Type B pancreatic cell (in vitro differentiated cells): ENCODE measurements around the gene MBL2. TPM values are rescaled to one million over a fixed set of nuclear protein-coding genes. Genes with fewer than 3 reads are reported as not detected.
A peak's percentile ranks its signal among the peaks of the same experiment; 100 is the strongest.

Source experiments
- DNase-seq: peaks from one replicate; pipeline ENCODE4 v3.0.0; 2021; ENCODE audit warnings: mixed read lengths; ENCODE audit not compliant: unreplicated experiment; ENCODE audit errors: extremely low spot score
- H3K27ac Mint-ChIP-seq: 2 replicates; pipeline ENCODE4 v1.8.0; 2021; ENCODE audit warnings: mild to moderate bottlenecking, mixed read lengths
- H3K27me3 Mint-ChIP-seq: 2 replicates; pipeline ENCODE4 v1.8.0; 2021; ENCODE audit warnings: mixed read lengths
- H3K36me3 Mint-ChIP-seq: 2 replicates; pipeline ENCODE4 v1.8.0; 2021; ENCODE audit warnings: mixed read lengths
- H3K4me1 Mint-ChIP-seq: one replicate; pipeline ENCODE4 v1.8.0; 2021; ENCODE audit warnings: mixed read lengths; ENCODE audit not compliant: unreplicated experiment
- H3K4me3 Mint-ChIP-seq: 2 replicates; pipeline ENCODE4 v1.8.0; 2021; ENCODE audit warnings: mild to moderate bottlenecking, mixed read lengths
- H3K9me3 Mint-ChIP-seq: 2 replicates; pipeline ENCODE4 v1.8.0; 2021; ENCODE audit warnings: mixed read lengths
- total RNA-seq: library from RNA; stranded (reverse); gene quantifications from 2 replicates; pipeline ENCODE4 v1.2.1, GENCODE V29; 2021; ENCODE audit warnings: low replicate concordance
- TF ChIP-seq, protein P1 (sequence below): fragments of 200-600 bp; sonication (generic); conservative IDR thresholded peaks from 2 replicates; pipeline ENCODE4 v1.5.0; 2021; ENCODE audit warnings: antibody characterized with exemption, mild to moderate bottlenecking

MBL2 gene
- total RNA-seq, 1 donor from 2014 or later, result not detected

- peaks cover 5% of the 10 kb centered on the region for H3K4me1 Mint-ChIP-seq
- no peaks in the 10 kb centered on the region for H3K36me3 Mint-ChIP-seq
- no peak for DNase-seq
- peaks cover 6% of the 10 kb centered on the region for H3K9me3 Mint-ChIP-seq
- H3K4me3 Mint-ChIP-seq, result no peak overlapping the region
- H3K27me3 Mint-ChIP-seq, result no peaks in the 10 kb centered on the region
- H3K27ac Mint-ChIP-seq, result no peak overlapping the region
- TF ChIP-seq, protein P1, sequence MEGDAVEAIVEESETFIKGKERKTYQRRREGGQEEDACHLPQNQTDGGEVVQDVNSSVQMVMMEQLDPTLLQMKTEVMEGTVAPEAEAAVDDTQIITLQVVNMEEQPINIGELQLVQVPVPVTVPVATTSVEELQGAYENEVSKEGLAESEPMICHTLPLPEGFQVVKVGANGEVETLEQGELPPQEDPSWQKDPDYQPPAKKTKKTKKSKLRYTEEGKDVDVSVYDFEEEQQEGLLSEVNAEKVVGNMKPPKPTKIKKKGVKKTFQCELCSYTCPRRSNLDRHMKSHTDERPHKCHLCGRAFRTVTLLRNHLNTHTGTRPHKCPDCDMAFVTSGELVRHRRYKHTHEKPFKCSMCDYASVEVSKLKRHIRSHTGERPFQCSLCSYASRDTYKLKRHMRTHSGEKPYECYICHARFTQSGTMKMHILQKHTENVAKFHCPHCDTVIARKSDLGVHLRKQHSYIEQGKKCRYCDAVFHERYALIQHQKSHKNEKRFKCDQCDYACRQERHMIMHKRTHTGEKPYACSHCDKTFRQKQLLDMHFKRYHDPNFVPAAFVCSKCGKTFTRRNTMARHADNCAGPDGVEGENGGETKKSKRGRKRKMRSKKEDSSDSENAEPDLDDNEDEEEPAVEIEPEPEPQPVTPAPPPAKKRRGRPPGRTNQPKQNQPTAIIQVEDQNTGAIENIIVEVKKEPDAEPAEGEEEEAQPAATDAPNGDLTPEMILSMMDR, result no peak
Measured at GRCh38 chr10:52755297-52756062, 17.1 kb downstream of the MBL2 start.

- Mint-ChIP-seq H3K36me3 (no peaks in the 10 kb centered on the region), H3K4me1 (no peaks in the 10 kb centered on the region), H3K27me3 (no peaks in the 10 kb centered on the region), H3K9me3 (peaks cover 6% of the 10 kb centered on the region), H3K4me3 (no peak overlapping the region), H3K27ac (no peak overlapping the region)
- TF ChIP-seq, protein P1, result no peak
- no peak for DNase-seq
Measured at GRCh38 chr10:52752801-52753445, 19.7 kb downstream of the MBL2 start.

GRCh38 chr10:52752261-52752660 is 20.3 kb downstream of the MBL2 start:
- TF ChIP-seq, protein P1, result no peak
- no peak overlapping the region for H3K4me3 Mint-ChIP-seq
- H3K4me1 Mint-ChIP-seq, result no peaks in the 10 kb centered on the region

DNA sequence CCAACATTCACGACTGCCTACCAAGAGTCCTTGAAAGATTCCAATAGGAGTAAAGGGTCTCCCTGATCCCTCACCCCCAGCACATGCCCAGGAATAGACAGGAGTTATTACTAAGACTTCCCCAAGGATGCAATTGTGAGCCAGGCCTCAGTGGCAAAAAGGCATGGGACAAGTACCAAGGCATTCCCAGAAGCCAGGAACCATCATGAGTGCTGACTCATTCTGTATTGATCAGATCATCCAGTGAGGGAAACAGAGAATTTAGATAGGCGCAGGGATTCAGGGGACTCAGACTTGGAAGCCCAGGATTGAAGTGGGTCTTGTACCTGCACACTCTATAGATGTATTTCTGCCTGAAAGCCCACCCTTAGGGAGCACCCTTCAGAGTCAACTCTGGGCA is 21.2 kb downstream of the MBL2 start:
- TF ChIP-seq, protein P1, result no peak
- Mint-ChIP-seq H3K4me1 (no peaks in the 10 kb centered on the region), H3K9me3 (peaks cover 10% of the 10 kb centered on the region), H3K27ac (peak overlapping the region; percentile 34), H3K36me3 (no peaks in the 10 kb centered on the region), H3K4me3 (no peak overlapping the region), H3K27me3 (no peaks in the 10 kb centered on the region)
- no peak for DNase-seq

More at GRCh38 chr10:52752261-52752660, 20.3 kb downstream of the MBL2 start:
- Mint-ChIP-seq H3K36me3 (no peaks in the 10 kb centered on the region), H3K27me3 (no peaks in the 10 kb centered on the region), H3K27ac (no peak overlapping the region), H3K9me3 (peaks cover 10% of the 10 kb centered on the region)
- no peak for DNase-seq

DNA sequence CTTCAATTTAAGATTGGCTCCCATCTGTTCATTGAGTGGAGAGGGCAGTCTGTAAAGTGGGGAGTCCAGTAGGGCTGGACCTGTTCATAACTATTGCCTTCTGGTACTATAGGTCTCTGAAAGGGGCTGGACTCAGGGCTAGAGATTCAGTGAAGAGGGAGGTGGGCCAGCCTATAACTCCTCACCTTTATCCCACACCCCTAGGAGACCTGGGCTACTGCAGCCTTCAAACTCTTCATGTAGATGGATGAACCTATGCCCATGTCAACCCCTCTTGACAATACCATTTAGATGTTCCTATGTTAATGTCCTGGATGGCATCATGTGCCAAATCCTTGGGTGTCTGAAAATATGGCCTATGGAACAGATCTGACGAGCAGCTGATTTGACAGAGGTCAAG is 22.0 kb downstream of the MBL2 start:
- TF ChIP-seq, protein P1, result no peak
- DNase-seq, result no peak
- Mint-ChIP-seq H3K4me1 (no peaks in the 10 kb centered on the region), H3K36me3 (no peaks in the 10 kb centered on the region), H3K9me3 (peaks cover 10% of the 10 kb centered on the region), H3K4me3 (no peak overlapping the region), H3K27ac (no peak overlapping the region), H3K27me3 (no peaks in the 10 kb centered on the region)
